ENCODE results near the gene TRABD2B. TPM values are rescaled to one million over a fixed set of nuclear protein-coding genes. Genes with fewer than 3 reads are reported as not detected.

The TRABD2B gene
- total and polyA plus RNA-seq, 2 experiments from 2014 or later, result not detected

GRCh38 chr1:47968556-47968888 is 28.7 kb downstream of the TRABD2B start:
- no peaks in the 10 kb centered on the region for H3K9me3 ChIP-seq (ENCODE audit: low read depth)
- H2AFZ ChIP-seq, result no peak overlapping the region
- no peak overlapping the region for H3K27ac ChIP-seq
- H3K36me3 ChIP-seq (ENCODE audit: low read depth), result no peaks in the 10 kb centered on the region
- no peaks in the 10 kb centered on the region for H3K27me3 ChIP-seq (replicated peaks; ENCODE audit: insufficient read depth)
- no peak for TF ChIP-seq EZH2phosphoT487 (IDR thresholded peaks at IDR 0.05; ENCODE audit: insufficient read depth, low read depth)
- TF ChIP-seq EZH2 (IDR thresholded peaks at IDR 0.05; ENCODE audit: insufficient read depth, poor library complexity, severe bottlenecking), result no peak
- H3K4me3 ChIP-seq, result no peak overlapping the region
- in situ Hi-C loops (cut with MboI), result no loop called here
- no peaks in the 10 kb centered on the region for H3K79me2 ChIP-seq (ENCODE audit: insufficient read depth)
- H3K4me1 ChIP-seq (ENCODE audit: insufficient read depth), result no peaks in the 10 kb centered on the region
- no peak for DNase-seq
- 69% methylated on average over 3 of the region's 3 CpGs for WGBS, 2 experiments (ENCODE audit: low coverage in 1 of 2, low lambda C conversion rate in 2 of 2, missing lambda C conversion rate in 2 of 2)
- no peak overlapping the region for H3K9ac ChIP-seq
- H3K4me2 ChIP-seq (ENCODE audit: unreplicated experiment), result no peak overlapping the region
- H4K20me1 ChIP-seq (ENCODE audit: insufficient read depth), result no peaks in the 10 kb centered on the region
- no peaks in the 10 kb centered on the region for H3F3A ChIP-seq (ENCODE audit: insufficient read depth)
- H3K9me2 ChIP-seq (ENCODE audit: insufficient read depth), result no peaks in the 10 kb centered on the region

DNA sequence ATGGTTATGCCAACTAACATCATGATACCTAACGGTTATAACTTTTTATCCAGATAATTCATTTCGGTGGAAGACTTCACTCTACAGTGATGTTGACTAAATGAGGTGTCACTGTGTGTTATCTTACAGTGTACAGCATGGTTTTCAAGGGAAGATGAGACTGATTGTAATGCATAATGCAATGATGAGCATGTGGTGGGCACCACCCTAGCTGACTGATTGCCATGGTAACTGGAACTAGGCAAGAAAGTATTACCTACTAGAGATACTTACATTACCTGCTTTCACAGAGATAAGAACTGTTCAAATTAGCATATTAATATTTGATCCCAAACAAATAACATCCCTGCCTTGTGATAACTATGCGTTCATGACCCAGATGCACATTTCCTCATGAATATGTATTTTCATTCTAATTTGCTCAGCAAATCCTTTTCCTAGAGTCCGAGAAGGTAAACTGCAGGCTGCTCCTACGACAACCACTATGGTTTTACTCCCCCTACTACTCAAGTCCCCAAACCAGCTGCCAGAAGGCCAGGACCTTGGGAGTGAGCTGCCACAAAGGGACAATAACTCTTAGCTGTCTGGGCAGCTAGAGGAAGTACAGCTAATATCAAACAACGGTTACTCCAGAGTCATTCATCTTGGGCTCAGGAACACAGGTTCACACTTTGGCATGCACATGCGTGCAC is 29.2 kb downstream of the TRABD2B start:
- Histone ChIP-seq H3F3A (ENCODE audit: insufficient read depth) (no peaks in the 10 kb centered on the region), H4K20me1 (ENCODE audit: insufficient read depth) (no peaks in the 10 kb centered on the region)
- in situ Hi-C loops (cut with MboI), result no loop called here

DNA sequence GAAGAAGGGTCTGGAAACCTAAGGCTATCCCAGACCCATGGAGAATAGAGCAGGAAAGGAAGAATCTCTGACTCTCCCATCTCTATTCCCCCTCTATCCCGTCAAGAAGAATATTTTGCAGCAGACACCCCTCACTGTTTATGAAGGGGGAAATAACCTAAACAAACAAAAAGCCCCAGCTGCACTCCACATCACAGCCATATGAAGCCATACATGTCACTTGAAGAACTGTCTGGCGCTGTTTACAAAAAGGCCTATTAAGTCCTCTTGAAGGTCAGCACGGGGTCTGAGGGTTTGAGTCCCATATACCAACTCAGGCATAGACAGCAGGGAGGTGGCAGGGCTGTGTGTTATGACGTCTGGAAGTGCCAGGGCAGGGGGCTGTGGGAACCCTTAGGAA is 31.4 kb downstream of the TRABD2B start:
- no peaks in the 10 kb centered on the region for H3K27me3 ChIP-seq (replicated peaks; ENCODE audit: insufficient read depth)

More for the DNA sequence above, 29.2 kb downstream of the TRABD2B start:
- no peaks in the 10 kb centered on the region for H3K79me2 ChIP-seq (ENCODE audit: insufficient read depth)
- no peak for DNase-seq
- no peaks in the 10 kb centered on the region for H3K9me2 ChIP-seq (ENCODE audit: insufficient read depth)
- TF ChIP-seq EZH2phosphoT487 (IDR thresholded peaks at IDR 0.05; ENCODE audit: insufficient read depth, low read depth), result no peak
- no peak for TF ChIP-seq EZH2 (IDR thresholded peaks at IDR 0.05; ENCODE audit: insufficient read depth, poor library complexity, severe bottlenecking)
- no peak overlapping the region for H2AFZ ChIP-seq
- no peaks in the 10 kb centered on the region for H3K4me1 ChIP-seq (ENCODE audit: insufficient read depth)
- H3K9me3 ChIP-seq (ENCODE audit: low read depth), result no peaks in the 10 kb centered on the region
- H3K4me3 ChIP-seq, result no peak overlapping the region
- no peak overlapping the region for H3K4me2 ChIP-seq (ENCODE audit: unreplicated experiment)
- WGBS, 2 experiments (ENCODE audit: low coverage in 1 of 2, low lambda C conversion rate in 2 of 2, missing lambda C conversion rate in 2 of 2), result 66 to 68% methylated on average over 7 of the region's 7 CpGs
- no peak overlapping the region for H3K9ac ChIP-seq
- H3K27me3 ChIP-seq (replicated peaks; ENCODE audit: insufficient read depth), result no peaks in the 10 kb centered on the region
- no peak overlapping the region for H3K27ac ChIP-seq
- no peaks in the 10 kb centered on the region for H3K36me3 ChIP-seq (ENCODE audit: low read depth)

DNA sequence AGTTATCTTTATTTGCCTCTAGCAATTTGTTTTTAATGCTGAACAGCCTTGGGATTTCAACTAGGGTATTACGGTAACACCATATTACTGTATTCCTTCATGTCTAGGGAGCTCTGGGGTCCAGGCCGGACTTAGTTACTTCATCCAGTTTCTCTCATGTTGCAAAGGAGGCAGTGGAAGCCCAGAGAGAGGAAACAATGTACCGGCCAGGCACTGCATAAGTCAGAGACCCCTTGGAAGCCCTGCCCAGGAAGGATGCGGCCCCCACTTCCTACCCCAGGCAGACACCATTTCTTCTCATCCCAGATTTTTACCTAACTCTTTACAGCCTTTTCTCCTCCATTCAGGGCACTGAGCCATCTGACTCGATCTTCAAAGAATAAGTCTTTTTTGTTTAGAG is 32.5 kb downstream of the TRABD2B start:
- Histone ChIP-seq H3F3A (ENCODE audit: insufficient read depth) (no peaks in the 10 kb centered on the region), H3K4me2 (ENCODE audit: unreplicated experiment) (no peak overlapping the region), H3K79me2 (ENCODE audit: insufficient read depth) (no peaks in the 10 kb centered on the region), H3K9me2 (ENCODE audit: insufficient read depth) (no peaks in the 10 kb centered on the region), H3K9me3 (ENCODE audit: low read depth) (no peaks in the 10 kb centered on the region), H3K36me3 (ENCODE audit: low read depth) (no peaks in the 10 kb centered on the region), H4K20me1 (ENCODE audit: insufficient read depth) (no peaks in the 10 kb centered on the region), H2AFZ (no peak overlapping the region), H3K9ac (no peak overlapping the region), H3K27me3 (replicated peaks; ENCODE audit: insufficient read depth) (no peaks in the 10 kb centered on the region), H3K4me1 (ENCODE audit: insufficient read depth) (no peaks in the 10 kb centered on the region), H3K4me3 (no peak overlapping the region), H3K27ac (no peak overlapping the region)
- no peak for DNase-seq
- WGBS, 2 experiments (ENCODE audit: low coverage in 1 of 2, low lambda C conversion rate in 2 of 2, missing lambda C conversion rate in 2 of 2), result 61 to 62% methylated on average over 5 of the region's 5 CpGs
- TF ChIP-seq EZH2phosphoT487 (IDR thresholded peaks at IDR 0.05; ENCODE audit: insufficient read depth, low read depth), result no peak
- no peak for TF ChIP-seq EZH2 (IDR thresholded peaks at IDR 0.05; ENCODE audit: insufficient read depth, poor library complexity, severe bottlenecking)
- in situ Hi-C loops (cut with MboI), result no loop called here

More for the DNA sequence above, 31.4 kb downstream of the TRABD2B start:
- Histone ChIP-seq H4K20me1 (ENCODE audit: insufficient read depth) (no peaks in the 10 kb centered on the region), H3K36me3 (ENCODE audit: low read depth) (no peaks in the 10 kb centered on the region), H3K9me3 (ENCODE audit: low read depth) (no peaks in the 10 kb centered on the region), H3K79me2 (ENCODE audit: insufficient read depth) (no peaks in the 10 kb centered on the region), H3K9ac (no peak overlapping the region), H3K4me2 (ENCODE audit: unreplicated experiment) (no peak overlapping the region), H2AFZ (no peak overlapping the region), H3F3A (ENCODE audit: insufficient read depth) (no peaks in the 10 kb centered on the region), H3K9me2 (ENCODE audit: insufficient read depth) (no peaks in the 10 kb centered on the region), H3K4me1 (ENCODE audit: insufficient read depth) (no peaks in the 10 kb centered on the region), H3K27ac (no peak overlapping the region), H3K4me3 (no peak overlapping the region)
- DNase-seq, result no peak
- 63 to 64% methylated on average over 4 of the region's 4 CpGs for WGBS, 2 experiments (ENCODE audit: low coverage in 1 of 2, low lambda C conversion rate in 2 of 2, missing lambda C conversion rate in 2 of 2)
- TF ChIP-seq EZH2 (IDR thresholded peaks at IDR 0.05; ENCODE audit: insufficient read depth, poor library complexity, severe bottlenecking) (no peak), EZH2phosphoT487 (IDR thresholded peaks at IDR 0.05; ENCODE audit: insufficient read depth, low read depth) (no peak)
- in situ Hi-C loops (cut with MboI), result no loop called here

Measured in GM23248 (cell line).